ENCODE results near the gene SV2C.
A peak's percentile ranks its signal among the peaks of the same experiment; 100 is the strongest.

Gene SV2C

GRCh38 chr5:76383126-76383832 is 300.1 kb downstream of the SV2C start:
- no peaks in the 10 kb centered on the region for H3K9me3 ChIP-seq (ENCODE audit: control insufficient read depth in 2 of 2, low read length in 2 of 2)
- H3K9ac ChIP-seq (ENCODE audit: low read depth in 1 of 2, low read length in 2 of 2) = no peak overlapping the region
- no peak overlapping the region for H3K4me3 ChIP-seq (ENCODE audit: low read length in 2 of 2)
- H3K27ac ChIP-seq (ENCODE audit: low read depth in 2 of 2, low read length in 2 of 2) = no peak overlapping the region
- H3K4me1 ChIP-seq (ENCODE audit: control insufficient read depth in 2 of 2, insufficient read depth in 2 of 2, low read length in 2 of 2) = peaks cover 27 to 30% of the 10 kb centered on the region in 2 donors
- no peaks in the 10 kb centered on the region for H3K36me3 ChIP-seq (ENCODE audit: control insufficient read depth in 2 of 2, insufficient read depth in 2 of 2, low read length in 2 of 2)
- no peaks in the 10 kb centered on the region for H3K27me3 ChIP-seq (ENCODE audit: control insufficient read depth in 2 of 2, insufficient read depth in 2 of 2, low read length in 2 of 2)

GRCh38 chr5:76384189-76384588 is 301.0 kb downstream of the SV2C start:
- Histone ChIP-seq H3K27ac (ENCODE audit: low read depth in 2 of 2, low read length in 2 of 2) (no peak overlapping the region), H3K4me3 (ENCODE audit: low read length in 2 of 2) (no peak overlapping the region), H3K27me3 (ENCODE audit: control insufficient read depth in 2 of 2, insufficient read depth in 2 of 2, low read length in 2 of 2) (no peaks in the 10 kb centered on the region), H3K36me3 (ENCODE audit: control insufficient read depth in 2 of 2, insufficient read depth in 2 of 2, low read length in 2 of 2) (no peaks in the 10 kb centered on the region), H3K4me1 (ENCODE audit: control insufficient read depth in 2 of 2, insufficient read depth in 2 of 2, low read length in 2 of 2) (peaks cover 31% of the 10 kb centered on the region in 2 donors), H3K9me3 (ENCODE audit: control insufficient read depth in 2 of 2, low read length in 2 of 2) (no peaks in the 10 kb centered on the region), H3K9ac (ENCODE audit: low read depth in 1 of 2, low read length in 2 of 2) (no peak overlapping the region)

GRCh38 chr5:76384705-76385104 is 301.5 kb downstream of the SV2C start:
- Histone ChIP-seq H3K4me3 (ENCODE audit: low read length in 2 of 2) (no peak overlapping the region), H3K27me3 (ENCODE audit: control insufficient read depth in 2 of 2, insufficient read depth in 2 of 2, low read length in 2 of 2) (no peaks in the 10 kb centered on the region), H3K9me3 (ENCODE audit: control insufficient read depth in 2 of 2, low read length in 2 of 2) (no peaks in the 10 kb centered on the region), H3K9ac (ENCODE audit: low read depth in 1 of 2, low read length in 2 of 2) (no peak overlapping the region), H3K36me3 (ENCODE audit: control insufficient read depth in 2 of 2, insufficient read depth in 2 of 2, low read length in 2 of 2) (no peaks in the 10 kb centered on the region), H3K27ac (ENCODE audit: low read depth in 2 of 2, low read length in 2 of 2) (no peak overlapping the region), H3K4me1 (ENCODE audit: control insufficient read depth in 2 of 2, insufficient read depth in 2 of 2, low read length in 2 of 2) (peaks cover 27 to 28% of the 10 kb centered on the region in 2 donors)

- no peaks in the 10 kb centered on the region for H3K27me3 ChIP-seq (ENCODE audit: control insufficient read depth in 2 of 2, insufficient read depth in 2 of 2, low read length in 2 of 2)
- no peak overlapping the region for H3K9ac ChIP-seq (ENCODE audit: low read depth in 1 of 2, low read length in 2 of 2)
- H3K9me3 ChIP-seq (ENCODE audit: control insufficient read depth in 2 of 2, low read length in 2 of 2) = no peaks in the 10 kb centered on the region
- no peak overlapping the region for H3K4me3 ChIP-seq (ENCODE audit: low read length in 2 of 2)
- no peak overlapping the region for H3K27ac ChIP-seq (ENCODE audit: low read depth in 2 of 2, low read length in 2 of 2)
- peaks cover 23 to 24% of the 10 kb centered on the region in 2 donors for H3K4me1 ChIP-seq (ENCODE audit: control insufficient read depth in 2 of 2, insufficient read depth in 2 of 2, low read length in 2 of 2)
- no peaks in the 10 kb centered on the region for H3K36me3 ChIP-seq (ENCODE audit: control insufficient read depth in 2 of 2, insufficient read depth in 2 of 2, low read length in 2 of 2)
Measured at GRCh38 chr5:76385540-76385939, 302.4 kb downstream of the SV2C start.

- no peaks in the 10 kb centered on the region for H3K27me3 ChIP-seq (ENCODE audit: control insufficient read depth in 2 of 2, insufficient read depth in 2 of 2, low read length in 2 of 2)
- no peaks in the 10 kb centered on the region for H3K9me3 ChIP-seq (ENCODE audit: control insufficient read depth in 2 of 2, low read length in 2 of 2)
- H3K27ac ChIP-seq (ENCODE audit: low read depth in 2 of 2, low read length in 2 of 2) = peak overlapping the region; percentile 43 to 44
- H3K36me3 ChIP-seq (ENCODE audit: control insufficient read depth in 2 of 2, insufficient read depth in 2 of 2, low read length in 2 of 2) = no peaks in the 10 kb centered on the region
- no peak overlapping the region for H3K4me3 ChIP-seq (ENCODE audit: low read length in 2 of 2)
- no peak overlapping the region for H3K9ac ChIP-seq (ENCODE audit: low read depth in 1 of 2, low read length in 2 of 2)
- H3K4me1 ChIP-seq (ENCODE audit: control insufficient read depth in 2 of 2, insufficient read depth in 2 of 2, low read length in 2 of 2) = peaks cover 20 to 21% of the 10 kb centered on the region in 2 donors
Measured at GRCh38 chr5:76386360-76386759, 303.2 kb downstream of the SV2C start.

- Histone ChIP-seq H3K27ac (ENCODE audit: low read depth in 2 of 2, low read length in 2 of 2) (no peak overlapping the region), H3K4me1 (ENCODE audit: control insufficient read depth in 2 of 2, insufficient read depth in 2 of 2, low read length in 2 of 2) (peaks cover 20 to 21% of the 10 kb centered on the region in 2 donors), H3K36me3 (ENCODE audit: control insufficient read depth in 2 of 2, insufficient read depth in 2 of 2, low read length in 2 of 2) (no peaks in the 10 kb centered on the region), H3K4me3 (ENCODE audit: low read length in 2 of 2) (no peak overlapping the region), H3K27me3 (ENCODE audit: control insufficient read depth in 2 of 2, insufficient read depth in 2 of 2, low read length in 2 of 2) (no peaks in the 10 kb centered on the region), H3K9me3 (ENCODE audit: control insufficient read depth in 2 of 2, low read length in 2 of 2) (no peaks in the 10 kb centered on the region), H3K9ac (ENCODE audit: low read depth in 1 of 2, low read length in 2 of 2) (no peak overlapping the region)
Measured at GRCh38 chr5:76388236-76388635, 305.1 kb downstream of the SV2C start.

GRCh38 chr5:76388791-76389512 is 305.8 kb downstream of the SV2C start:
- H3K27me3 ChIP-seq (ENCODE audit: control insufficient read depth in 2 of 2, insufficient read depth in 2 of 2, low read length in 2 of 2) = no peaks in the 10 kb centered on the region
- peaks cover 20 to 21% of the 10 kb centered on the region in 2 donors for H3K4me1 ChIP-seq (ENCODE audit: control insufficient read depth in 2 of 2, insufficient read depth in 2 of 2, low read length in 2 of 2)
- H3K27ac ChIP-seq (ENCODE audit: low read depth in 2 of 2, low read length in 2 of 2) = no peak overlapping the region
- H3K4me3 ChIP-seq (ENCODE audit: low read length in 2 of 2) = no peak overlapping the region
- no peaks in the 10 kb centered on the region for H3K36me3 ChIP-seq (ENCODE audit: control insufficient read depth in 2 of 2, insufficient read depth in 2 of 2, low read length in 2 of 2)
- H3K9ac ChIP-seq (ENCODE audit: low read depth in 1 of 2, low read length in 2 of 2) = no peak overlapping the region
- no peaks in the 10 kb centered on the region for H3K9me3 ChIP-seq (ENCODE audit: control insufficient read depth in 2 of 2, low read length in 2 of 2)

GRCh38 chr5:76389513-76390154 is 306.5 kb downstream of the SV2C start:
- Histone ChIP-seq H3K4me3 (ENCODE audit: low read length in 2 of 2) (no peak overlapping the region), H3K9ac (ENCODE audit: low read depth in 1 of 2, low read length in 2 of 2) (no peak overlapping the region), H3K27ac (ENCODE audit: low read depth in 2 of 2, low read length in 2 of 2) (no peak overlapping the region), H3K9me3 (ENCODE audit: control insufficient read depth in 2 of 2, low read length in 2 of 2) (no peaks in the 10 kb centered on the region), H3K27me3 (ENCODE audit: control insufficient read depth in 2 of 2, insufficient read depth in 2 of 2, low read length in 2 of 2) (no peaks in the 10 kb centered on the region), H3K36me3 (ENCODE audit: control insufficient read depth in 2 of 2, insufficient read depth in 2 of 2, low read length in 2 of 2) (no peaks in the 10 kb centered on the region), H3K4me1 (ENCODE audit: control insufficient read depth in 2 of 2, insufficient read depth in 2 of 2, low read length in 2 of 2) (peaks cover 20 to 21% of the 10 kb centered on the region in 2 donors)

GRCh38 chr5:76391014-76391413 is 307.8 kb downstream of the SV2C start:
- Histone ChIP-seq H3K36me3 (ENCODE audit: control insufficient read depth in 2 of 2, insufficient read depth in 2 of 2, low read length in 2 of 2) (no peaks in the 10 kb centered on the region), H3K4me1 (ENCODE audit: control insufficient read depth in 2 of 2, insufficient read depth in 2 of 2, low read length in 2 of 2) (peaks cover 14 to 18% of the 10 kb centered on the region in 2 donors), H3K27me3 (ENCODE audit: control insufficient read depth in 2 of 2, insufficient read depth in 2 of 2, low read length in 2 of 2) (no peaks in the 10 kb centered on the region), H3K9me3 (ENCODE audit: control insufficient read depth in 2 of 2, low read length in 2 of 2) (no peaks in the 10 kb centered on the region), H3K9ac (ENCODE audit: low read depth in 1 of 2, low read length in 2 of 2) (no peak overlapping the region), H3K27ac (ENCODE audit: low read depth in 2 of 2, low read length in 2 of 2) (no peak overlapping the region), H3K4me3 (ENCODE audit: low read length in 2 of 2) (no peak overlapping the region)

GRCh38 chr5:76393035-76393680 is 310.0 kb downstream of the SV2C start:
- Histone ChIP-seq H3K36me3 (ENCODE audit: control insufficient read depth in 2 of 2, insufficient read depth in 2 of 2, low read length in 2 of 2) (no peaks in the 10 kb centered on the region), H3K9ac (ENCODE audit: low read depth in 1 of 2, low read length in 2 of 2) (no peak overlapping the region), H3K27ac (ENCODE audit: low read depth in 2 of 2, low read length in 2 of 2) (no peak overlapping the region), H3K4me1 (ENCODE audit: control insufficient read depth in 2 of 2, insufficient read depth in 2 of 2, low read length in 2 of 2) (peaks cover 5 to 8% of the 10 kb centered on the region in 2 donors), H3K4me3 (ENCODE audit: low read length in 2 of 2) (no peak overlapping the region), H3K27me3 (ENCODE audit: control insufficient read depth in 2 of 2, insufficient read depth in 2 of 2, low read length in 2 of 2) (no peaks in the 10 kb centered on the region), H3K9me3 (ENCODE audit: control insufficient read depth in 2 of 2, low read length in 2 of 2) (no peaks in the 10 kb centered on the region)
